B cell (primary cell): ENCODE measurements around the gene HIBADH.

Source experiments
- EZH2 ChIP-seq: IDR thresholded peaks from 2 replicates; pipeline ENCODE4 v1.6.1; 2012; ENCODE audit warnings: borderline replicate concordance, low read depth, mild to moderate bottlenecking, moderate library complexity, low read length; ENCODE audit not compliant: insufficient read depth, poor library complexity, severe bottlenecking
- TF ChIP-seq, protein P1 (sequence below): fragments of 200-600 bp; IDR thresholded peaks from one replicate; pipeline ENCODE4 v1.8.0; 2022; ENCODE audit warnings: antibody characterized with exemption, mild to moderate bottlenecking

DNA sequence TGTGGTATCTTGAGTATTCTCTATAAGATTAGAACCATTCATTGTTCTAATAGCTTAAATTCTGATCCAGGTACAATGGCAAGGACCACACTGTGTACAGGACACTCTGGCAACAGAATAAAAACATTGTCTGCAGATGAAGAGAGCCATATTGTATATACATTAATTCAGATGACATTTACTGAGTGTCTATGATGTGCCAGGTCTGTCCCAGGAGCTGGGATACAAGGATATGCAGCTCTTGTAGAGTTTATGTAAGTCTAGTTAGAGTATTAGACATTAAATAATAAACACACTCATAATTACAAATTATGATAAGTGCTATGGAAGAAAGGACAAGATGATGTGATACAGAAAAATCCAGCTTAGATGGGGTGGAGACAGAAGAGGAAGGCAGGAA lies 184.1 kb downstream of the HIBADH start:
- no peak for TF ChIP-seq EZH2
- TF ChIP-seq, protein P1, sequence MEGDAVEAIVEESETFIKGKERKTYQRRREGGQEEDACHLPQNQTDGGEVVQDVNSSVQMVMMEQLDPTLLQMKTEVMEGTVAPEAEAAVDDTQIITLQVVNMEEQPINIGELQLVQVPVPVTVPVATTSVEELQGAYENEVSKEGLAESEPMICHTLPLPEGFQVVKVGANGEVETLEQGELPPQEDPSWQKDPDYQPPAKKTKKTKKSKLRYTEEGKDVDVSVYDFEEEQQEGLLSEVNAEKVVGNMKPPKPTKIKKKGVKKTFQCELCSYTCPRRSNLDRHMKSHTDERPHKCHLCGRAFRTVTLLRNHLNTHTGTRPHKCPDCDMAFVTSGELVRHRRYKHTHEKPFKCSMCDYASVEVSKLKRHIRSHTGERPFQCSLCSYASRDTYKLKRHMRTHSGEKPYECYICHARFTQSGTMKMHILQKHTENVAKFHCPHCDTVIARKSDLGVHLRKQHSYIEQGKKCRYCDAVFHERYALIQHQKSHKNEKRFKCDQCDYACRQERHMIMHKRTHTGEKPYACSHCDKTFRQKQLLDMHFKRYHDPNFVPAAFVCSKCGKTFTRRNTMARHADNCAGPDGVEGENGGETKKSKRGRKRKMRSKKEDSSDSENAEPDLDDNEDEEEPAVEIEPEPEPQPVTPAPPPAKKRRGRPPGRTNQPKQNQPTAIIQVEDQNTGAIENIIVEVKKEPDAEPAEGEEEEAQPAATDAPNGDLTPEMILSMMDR = no peak
